Bronchial epithelial cell (primary cell): Measurements from ENCODE around the gene NRXN3. TPM values are rescaled to one million over a fixed set of nuclear protein-coding genes. Genes with fewer than 3 reads are reported as not detected.
"Not testable (repeated sequence)": the region's sequence is repeated elsewhere in the genome, so short reads cannot be mapped to it uniquely, and the experiment has no call there.

Experiments used
- DNase-seq: peaks from one replicate; pipeline ENCODE4 v3.0.0-alpha.2; 2010; ENCODE audit warnings: low read depth
- FAIRE-seq: peaks from 2 replicates; lab custom pipeline; 2011; peaks lifted over from hg19 to GRCh38; lab: Jason Lieb, UNC
- H3K27me3 ChIP-seq: 2 replicates; pipeline ENCODE4 v1.5.1; 2011; ENCODE audit warnings: low read length; ENCODE audit not compliant: control insufficient read depth, insufficient read depth
- H3K36me3 ChIP-seq: 2 replicates; pipeline ENCODE4 v1.5.1; 2011; ENCODE audit warnings: low read length; ENCODE audit not compliant: control insufficient read depth, insufficient read depth
- H3K4me3 ChIP-seq: 2 replicates; pipeline ENCODE4 v1.5.1; 2011; ENCODE audit warnings: mild to moderate bottlenecking, low read depth, low read length, control low read depth
- total RNA-seq: library from RNA; depleted of rRNA; stranded (reverse); fragments of >200 nt; gene quantifications from 2 replicates; pipeline ENCODE4 v1.2.1, GENCODE V29; 2014
- TF ChIP-seq, protein P1 (sequence below): IDR thresholded peaks from 2 replicates; pipeline ENCODE4 v1.5.1; 2011; ENCODE audit warnings: mild to moderate bottlenecking, moderate library complexity, low read length, control low read depth, inconsistent platforms; ENCODE audit not compliant: insufficient read depth, severe bottlenecking

The NRXN3 gene
- total RNA-seq, 1 donor from 2014 or later, result under 0.01 TPM

DNA sequence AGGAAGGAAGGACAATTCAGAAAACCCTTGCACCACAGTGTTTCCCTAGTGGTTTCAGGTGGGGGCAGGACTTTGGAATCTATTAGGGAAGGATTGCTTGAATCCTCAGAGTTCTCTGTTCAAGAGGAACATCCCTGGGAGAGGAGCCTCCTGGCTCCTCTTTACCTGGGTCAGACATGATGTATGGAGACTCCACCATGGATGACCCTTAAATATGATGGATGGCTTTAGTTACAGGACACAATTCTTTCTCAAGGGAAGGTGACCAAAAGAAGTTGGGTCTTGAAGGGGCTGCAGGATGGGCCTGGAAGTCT, 396.6 kb downstream of the NRXN3 start:
- DNase-seq (no peak), FAIRE-seq (no peak)
- Histone ChIP-seq H3K27me3 (no peaks in the 10 kb centered on the region), H3K4me3 (no peak overlapping the region), H3K36me3 (no peaks in the 10 kb centered on the region)
- TF ChIP-seq, protein P1, sequence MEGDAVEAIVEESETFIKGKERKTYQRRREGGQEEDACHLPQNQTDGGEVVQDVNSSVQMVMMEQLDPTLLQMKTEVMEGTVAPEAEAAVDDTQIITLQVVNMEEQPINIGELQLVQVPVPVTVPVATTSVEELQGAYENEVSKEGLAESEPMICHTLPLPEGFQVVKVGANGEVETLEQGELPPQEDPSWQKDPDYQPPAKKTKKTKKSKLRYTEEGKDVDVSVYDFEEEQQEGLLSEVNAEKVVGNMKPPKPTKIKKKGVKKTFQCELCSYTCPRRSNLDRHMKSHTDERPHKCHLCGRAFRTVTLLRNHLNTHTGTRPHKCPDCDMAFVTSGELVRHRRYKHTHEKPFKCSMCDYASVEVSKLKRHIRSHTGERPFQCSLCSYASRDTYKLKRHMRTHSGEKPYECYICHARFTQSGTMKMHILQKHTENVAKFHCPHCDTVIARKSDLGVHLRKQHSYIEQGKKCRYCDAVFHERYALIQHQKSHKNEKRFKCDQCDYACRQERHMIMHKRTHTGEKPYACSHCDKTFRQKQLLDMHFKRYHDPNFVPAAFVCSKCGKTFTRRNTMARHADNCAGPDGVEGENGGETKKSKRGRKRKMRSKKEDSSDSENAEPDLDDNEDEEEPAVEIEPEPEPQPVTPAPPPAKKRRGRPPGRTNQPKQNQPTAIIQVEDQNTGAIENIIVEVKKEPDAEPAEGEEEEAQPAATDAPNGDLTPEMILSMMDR, result no peak

DNA sequence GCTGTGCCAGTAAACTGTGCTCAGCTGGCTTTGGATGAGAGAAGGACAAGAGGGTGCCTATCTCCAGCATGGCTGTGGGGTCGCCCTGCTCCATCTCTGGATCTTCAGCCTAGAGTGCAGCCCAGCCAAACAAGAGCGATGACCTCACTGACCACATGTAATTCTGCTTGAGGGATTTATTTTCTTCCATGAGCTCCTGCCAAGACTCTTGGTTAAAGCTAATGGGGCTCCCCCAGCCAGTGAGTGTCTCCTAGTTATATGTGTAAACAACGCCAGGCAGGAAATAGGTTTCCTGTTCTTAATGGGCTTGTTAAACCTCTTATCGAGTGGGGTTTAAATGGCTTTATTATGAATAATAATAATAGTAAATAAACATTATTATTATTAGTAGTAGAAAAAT, 397.2 kb downstream of the NRXN3 start:
- Histone ChIP-seq H3K36me3 (no peaks in the 10 kb centered on the region), H3K27me3 (no peaks in the 10 kb centered on the region), H3K4me3 (no peak overlapping the region)
- TF ChIP-seq, protein P1, result no peak
- FAIRE-seq (no peak), DNase-seq (no peak)

- not testable (repeated sequence) for FAIRE-seq, H3K4me3 ChIP-seq, H3K27me3 ChIP-seq, DNase-seq, H3K36me3 ChIP-seq
Measured at GRCh38 chr14:78573736-78574135, 403.6 kb downstream of the NRXN3 start.

DNA sequence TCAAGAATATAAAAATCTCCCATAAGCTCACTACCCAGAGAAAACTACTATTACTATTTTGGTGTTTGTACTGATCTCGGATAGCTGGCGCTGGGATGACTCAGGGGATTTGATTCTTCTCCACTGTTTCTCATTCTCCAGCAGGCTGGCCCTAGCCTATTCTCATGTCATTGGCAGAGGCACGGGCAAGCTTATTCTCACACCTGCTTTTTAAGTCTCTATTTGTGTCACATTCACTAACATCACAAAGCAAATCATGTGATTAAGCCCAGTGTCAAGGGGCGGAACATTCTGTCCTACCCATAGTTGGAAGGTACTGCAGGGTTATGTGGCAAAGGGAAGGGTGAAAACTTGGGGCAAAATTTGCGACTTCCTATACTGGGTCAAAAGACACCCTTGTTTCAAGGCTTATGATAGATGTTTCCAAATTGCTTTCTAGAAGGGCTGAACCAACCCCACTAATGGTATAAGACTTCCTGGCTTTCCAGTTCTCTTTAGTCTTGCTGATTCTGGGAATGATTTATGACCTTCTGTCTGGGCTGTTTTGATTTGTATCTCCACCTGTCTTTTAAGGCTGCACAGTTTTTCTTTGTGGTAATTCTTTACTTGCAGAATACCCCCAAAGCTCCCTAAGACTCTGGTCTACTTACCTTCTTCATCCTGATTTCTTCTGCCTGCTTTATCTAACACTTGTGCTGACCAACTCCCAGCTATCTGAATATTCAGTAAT, 406.4 kb downstream of the NRXN3 start:
- Histone ChIP-seq H3K36me3 (no peaks in the 10 kb centered on the region), H3K4me3 (no peak overlapping the region), H3K27me3 (no peaks in the 10 kb centered on the region)
- TF ChIP-seq, protein P1, result no peak
- FAIRE-seq (no peak), DNase-seq (no peak)

GRCh38 chr14:78581229-78581628, 411.1 kb downstream of the NRXN3 start:
- Histone ChIP-seq H3K27me3 (no peaks in the 10 kb centered on the region), H3K4me3 (no peak overlapping the region), H3K36me3 (no peaks in the 10 kb centered on the region)
- no peak for FAIRE-seq
- no peak for DNase-seq
- TF ChIP-seq, protein P1, result no peak

- no peak overlapping the region for H3K4me3 ChIP-seq
- no peak for FAIRE-seq
- H3K36me3 ChIP-seq, result no peaks in the 10 kb centered on the region
- TF ChIP-seq, protein P1, result no peak
- H3K27me3 ChIP-seq, result no peaks in the 10 kb centered on the region
- DNase-seq, result no peak
Measured at GRCh38 chr14:78586681-78587080, 416.5 kb downstream of the NRXN3 start.
